Adrenal gland (tissue), 5 donors: ENCODE results near the gene LRIG1.

Source experiments
- CTCF ChIP-seq, 6 experiments: fragments of 450-650 bp in 4 of 6; fragments of 200-600 bp in 2 of 6; sonication (generic) in 1 of 6; IDR thresholded peaks; 1 replicate in 5 of 6; 2 replicates in 1 of 6; pipeline versions ENCODE4 v1.5.1 to v1.8.0; 2016 to 2021; ENCODE audit warnings: antibody characterized with exemption in 6 of 6, mild to moderate bottlenecking in 2 of 6, moderate library complexity in 1 of 6
- POLR2A ChIP-seq, 2 donors: fragments of 450-650 bp; IDR thresholded peaks; one replicate each; pipeline ENCODE4 v1.6.1; 2017; ENCODE audit warnings: antibody characterized with exemption in 2 of 2, mild to moderate bottlenecking in 2 of 2, moderate library complexity in 1 of 2
- donor health status: DM: no; HTN: no; CAD: no.

GRCh38 chr3:66483006-66483405 lies 17.8 kb downstream of the LRIG1 start:
- TF ChIP-seq CTCF (IDR thresholded peaks at IDR 0.05) (no peak), POLR2A (IDR thresholded peaks at IDR 0.05) (no peak)
